CD4-positive, CD25-positive, alpha-beta regulatory T cell (primary cell): ENCODE measurements around the gene SDK1. TPM values are rescaled to one million over a fixed set of nuclear protein-coding genes. Genes with fewer than 3 reads are reported as not detected.

ENCODE experiments used
- ATAC-seq, 2 donors: fragments of 150-1000 bp; cut with Tn5 transposase; one replicate each; pipeline ENCODE4 v1.10.0; 2021; ENCODE audit warnings: low read depth in 2 of 2, moderate number of reproducible peaks in 2 of 2, moderate library complexity in 1 of 2
- DNase-seq, 3 donors: peaks; one replicate each; pipeline versions ENCODE4 v3.0.0 to v3.0.0-alpha.2; 2012 to 2022; ENCODE audit warnings: mixed read lengths in 1 of 3
- H3K27ac ChIP-seq: one replicate; pipeline ENCODE4 v1.7.0; 2013; ENCODE audit warnings: mild to moderate bottlenecking, low read length; ENCODE audit not compliant: insufficient read depth, poor library complexity, severe bottlenecking
- H3K27me3 ChIP-seq: one replicate; pipeline ENCODE4 v1.7.0; 2013; ENCODE audit warnings: low read length; ENCODE audit not compliant: control insufficient read depth, insufficient read depth
- H3K36me3 ChIP-seq: one replicate; pipeline ENCODE4 v1.7.0; 2013; ENCODE audit warnings: mild to moderate bottlenecking, low read length, moderate library complexity; ENCODE audit not compliant: control insufficient read depth, insufficient read depth
- H3K4me1 ChIP-seq: 2 replicates; pipeline ENCODE4 v1.7.0; 2013; ENCODE audit warnings: mild to moderate bottlenecking, low read length; ENCODE audit not compliant: insufficient read depth, control insufficient read depth, poor library complexity, severe bottlenecking
- H3K4me3 ChIP-seq: one replicate; pipeline ENCODE4 v1.7.0; 2013; ENCODE audit warnings: low read depth, mild to moderate bottlenecking, low read length, moderate library complexity
- H3K9me3 ChIP-seq, 2 experiments: 1 replicate in 1 of 2; 2 replicates in 1 of 2; pipeline ENCODE4 v1.7.0; 2013; ENCODE audit warnings: low read length in 2 of 2, mild to moderate bottlenecking in 1 of 2, moderate library complexity in 1 of 2; ENCODE audit not compliant: control insufficient read depth in 2 of 2
- H3K27ac Mint-ChIP-seq, 3 donors: one replicate each; pipeline ENCODE4 v1.8.0; 2020 to 2022; ENCODE audit warnings: mild to moderate bottlenecking in 3 of 3, mixed read lengths in 3 of 3, moderate library complexity in 2 of 3
- H3K27me3 Mint-ChIP-seq: one replicate; pipeline ENCODE4 v1.8.0; 2022; ENCODE audit warnings: mild to moderate bottlenecking, mixed read lengths
- H3K36me3 Mint-ChIP-seq: one replicate; pipeline ENCODE4 v1.8.0; 2020; ENCODE audit warnings: mixed read lengths
- H3K4me1 Mint-ChIP-seq, 4 donors: one replicate each; pipeline ENCODE4 v1.8.0; 2020 to 2022; ENCODE audit warnings: mixed read lengths in 4 of 4, mild to moderate bottlenecking in 1 of 4
- H3K4me3 Mint-ChIP-seq, 4 donors: one replicate each; pipeline ENCODE4 v1.8.0; 2020 to 2022; ENCODE audit warnings: mild to moderate bottlenecking in 4 of 4, mixed read lengths in 4 of 4, moderate library complexity in 3 of 4
- H3K9me3 Mint-ChIP-seq, 7 donors: one replicate each; pipeline ENCODE4 v1.8.0; 2020 to 2022; ENCODE audit warnings: mixed read lengths in 7 of 7, mild to moderate bottlenecking in 3 of 7, moderate library complexity in 2 of 7
- polyA plus RNA-seq, 4 donors: library from polyadenylated mRNA; unstranded; fragments of 300-500 nt; fragmentation: Illumina TruSeq; gene quantifications; one replicate each; pipeline ENCODE4 v1.2.3, GENCODE V29; 2021
- total RNA-seq: library from RNA; stranded (reverse); gene quantifications from one replicate; pipeline ENCODE4 v1.2.3, GENCODE V29; 2022

Gene SDK1
- total and polyA plus RNA-seq, 5 donors from 2014 or later = 0.47 TPM; not detected in 4

- Histone ChIP-seq H3K4me3 (no peak overlapping the region), H3K36me3 (no peaks in the 10 kb centered on the region), H3K27me3 (no peaks in the 10 kb centered on the region), H3K27ac (no peak overlapping the region), H3K4me1 (no peaks in the 10 kb centered on the region), H3K9me3 (no peaks in the 10 kb centered on the region)
- Mint-ChIP-seq H3K9me3 (peaks cover 0 to 16% (median 0%) of the 10 kb centered on the region in 7 donors), H3K4me3 (no peak overlapping the region), H3K4me1 (peaks cover 0 to 7% (median 0%) of the 10 kb centered on the region in 4 donors), H3K36me3 (no peaks in the 10 kb centered on the region), H3K27me3 (no peaks in the 10 kb centered on the region), H3K27ac (no peak overlapping the region)
- DNase-seq (no peak), ATAC-seq (no peak)
Observed at GRCh38 chr7:4241791-4242190, 940.7 kb downstream of the SDK1 start.

GRCh38 chr7:4242706-4243105 lies 941.7 kb downstream of the SDK1 start:
- H3K4me1 ChIP-seq = no peaks in the 10 kb centered on the region
- no peak overlapping the region for H3K27ac ChIP-seq
- no peaks in the 10 kb centered on the region for H3K9me3 ChIP-seq
- H3K27me3 ChIP-seq = no peaks in the 10 kb centered on the region
- H3K4me3 ChIP-seq = no peak overlapping the region
- H3K36me3 Mint-ChIP-seq = no peaks in the 10 kb centered on the region
- H3K4me3 Mint-ChIP-seq = peak overlapping the region in 1 of 4 donors; percentile 21
- H3K27me3 Mint-ChIP-seq = no peaks in the 10 kb centered on the region
- DNase-seq (no peak), ATAC-seq (no peak)
- H3K36me3 ChIP-seq = no peaks in the 10 kb centered on the region
- peaks cover 0 to 16% (median 0%) of the 10 kb centered on the region in 7 donors for H3K9me3 Mint-ChIP-seq
- peaks cover 0 to 7% (median 0%) of the 10 kb centered on the region in 4 donors for H3K4me1 Mint-ChIP-seq
- H3K27ac Mint-ChIP-seq = peak overlapping the region in 1 of 3 donors; percentile 55

- no peak overlapping the region for H3K27ac Mint-ChIP-seq
- H3K9me3 Mint-ChIP-seq = peaks cover 2 to 19% (median 6%) of the 10 kb centered on the region in 7 donors
Observed at GRCh38 chr7:4244041-4244440, 943.0 kb downstream of the SDK1 start.

GRCh38 chr7:4244635-4245034 lies 943.6 kb downstream of the SDK1 start:
- Mint-ChIP-seq H3K27me3 (no peaks in the 10 kb centered on the region), H3K27ac (peak overlapping the region in 1 of 3 donors; percentile 38), H3K4me3 (no peak overlapping the region), H3K36me3 (no peaks in the 10 kb centered on the region), H3K9me3 (peaks cover 2 to 19% (median 6%) of the 10 kb centered on the region in 7 donors), H3K4me1 (peaks cover 0 to 7% (median 0%) of the 10 kb centered on the region in 4 donors)
- no peaks in the 10 kb centered on the region for H3K27me3 ChIP-seq
- H3K9me3 ChIP-seq = no peaks in the 10 kb centered on the region
- no peaks in the 10 kb centered on the region for H3K4me1 ChIP-seq
- no peaks in the 10 kb centered on the region for H3K36me3 ChIP-seq
- no peak overlapping the region for H3K27ac ChIP-seq
- H3K4me3 ChIP-seq = no peak overlapping the region
- DNase-seq (no peak), ATAC-seq (no peak)

More at GRCh38 chr7:4244041-4244440, 943.0 kb downstream of the SDK1 start:
- H3K27me3 Mint-ChIP-seq = no peaks in the 10 kb centered on the region
- no peak for DNase-seq
- Histone ChIP-seq H3K36me3 (no peaks in the 10 kb centered on the region), H3K27me3 (no peaks in the 10 kb centered on the region), H3K27ac (no peak overlapping the region), H3K4me3 (no peak overlapping the region), H3K4me1 (no peaks in the 10 kb centered on the region), H3K9me3 (no peaks in the 10 kb centered on the region)
- H3K36me3 Mint-ChIP-seq = no peaks in the 10 kb centered on the region
- H3K4me3 Mint-ChIP-seq = no peak overlapping the region
- ATAC-seq = no peak
- H3K4me1 Mint-ChIP-seq = peaks cover 0 to 7% (median 0%) of the 10 kb centered on the region in 4 donors

- H3K36me3 ChIP-seq = no peaks in the 10 kb centered on the region
- Mint-ChIP-seq H3K4me3 (no peak overlapping the region), H3K27ac (no peak overlapping the region), H3K9me3 (peaks cover 2 to 19% (median 5%) of the 10 kb centered on the region in 7 donors), H3K4me1 (peaks cover 0 to 7% (median 0%) of the 10 kb centered on the region in 4 donors), H3K27me3 (no peaks in the 10 kb centered on the region), H3K36me3 (no peaks in the 10 kb centered on the region)
- H3K9me3 ChIP-seq = no peaks in the 10 kb centered on the region
- no peak overlapping the region for H3K27ac ChIP-seq
- ATAC-seq = no peak
- no peaks in the 10 kb centered on the region for H3K4me1 ChIP-seq
- H3K4me3 ChIP-seq = no peak overlapping the region
- no peak for DNase-seq
- H3K27me3 ChIP-seq = no peaks in the 10 kb centered on the region
Observed at GRCh38 chr7:4245135-4245865, 944.2 kb downstream of the SDK1 start.

GRCh38 chr7:4245866-4246470 lies 944.9 kb downstream of the SDK1 start:
- H3K27ac Mint-ChIP-seq = no peak overlapping the region
- H3K36me3 ChIP-seq = no peaks in the 10 kb centered on the region
- H3K4me1 ChIP-seq = no peaks in the 10 kb centered on the region
- no peaks in the 10 kb centered on the region for H3K9me3 ChIP-seq
- H3K27ac ChIP-seq = no peak overlapping the region
- ATAC-seq (no peak), DNase-seq (no peak)
- H3K4me3 ChIP-seq = no peak overlapping the region
- H3K27me3 ChIP-seq = no peaks in the 10 kb centered on the region
- no peaks in the 10 kb centered on the region for H3K36me3 Mint-ChIP-seq
- no peak overlapping the region for H3K4me3 Mint-ChIP-seq
- H3K27me3 Mint-ChIP-seq = peaks cover 4% of the 10 kb centered on the region
- H3K4me1 Mint-ChIP-seq = peaks cover 0 to 3% (median 0%) of the 10 kb centered on the region in 4 donors
- H3K9me3 Mint-ChIP-seq = peaks cover 3 to 21% (median 6%) of the 10 kb centered on the region in 7 donors

GRCh38 chr7:4246536-4246935 lies 945.5 kb downstream of the SDK1 start:
- H3K27ac Mint-ChIP-seq = no peak overlapping the region
- no peaks in the 10 kb centered on the region for H3K36me3 ChIP-seq
- H3K27me3 ChIP-seq = no peaks in the 10 kb centered on the region
- H3K27me3 Mint-ChIP-seq = peaks cover 4% of the 10 kb centered on the region
- peaks cover 3 to 21% (median 6%) of the 10 kb centered on the region in 7 donors for H3K9me3 Mint-ChIP-seq
- H3K36me3 Mint-ChIP-seq = no peaks in the 10 kb centered on the region
- H3K4me1 ChIP-seq = no peaks in the 10 kb centered on the region
- H3K4me3 ChIP-seq = no peak overlapping the region
- H3K9me3 ChIP-seq = peaks cover 0 to 5% of the 10 kb centered on the region in 2 experiments
- no peak overlapping the region for H3K27ac ChIP-seq
- no peak overlapping the region for H3K4me3 Mint-ChIP-seq
- no peaks in the 10 kb centered on the region for H3K4me1 Mint-ChIP-seq
- DNase-seq (no peak), ATAC-seq (no peak)
